Liver (tissue), 9 donors: Measurements from ENCODE around the gene ACKR4. TPM values are rescaled to one million over a fixed set of nuclear protein-coding genes. Genes with fewer than 3 reads are reported as not detected.

ENCODE experiments used
- DNase-seq: peaks from one replicate; pipeline ENCODE4 v3.0.0-alpha.2; 2017; ENCODE audit warnings: low spot score
- H3K27ac ChIP-seq, 2 donors: one replicate each; pipeline ENCODE4 v1.7.0; 2013; ENCODE audit warnings: inconsistent platforms in 2 of 2, low read length in 2 of 2, control low read depth in 1 of 2, low read depth in 1 of 2, mild to moderate bottlenecking in 1 of 2
- H3K27me3 ChIP-seq, 4 donors: one replicate each; pipeline versions ENCODE4 v1.6.1 to v1.7.0; 2013; ENCODE audit warnings: low read length in 3 of 4, inconsistent platforms in 1 of 4, mild to moderate bottlenecking in 1 of 4, moderate library complexity in 1 of 4; ENCODE audit not compliant: control insufficient read depth in 4 of 4, insufficient read depth in 4 of 4
- H3K36me3 ChIP-seq, 4 donors: one replicate each; pipeline versions ENCODE4 v1.6.1 to v1.7.0; 2013; ENCODE audit warnings: low read length in 3 of 4, mild to moderate bottlenecking in 3 of 4, low read depth in 1 of 4, moderate library complexity in 1 of 4; ENCODE audit not compliant: control insufficient read depth in 4 of 4, insufficient read depth in 3 of 4
- H3K4me1 ChIP-seq, 4 donors: one replicate each; pipeline versions ENCODE4 v1.6.1 to v1.7.0; 2013; ENCODE audit warnings: low read length in 3 of 4, mild to moderate bottlenecking in 3 of 4, moderate library complexity in 1 of 4; ENCODE audit not compliant: control insufficient read depth in 4 of 4, insufficient read depth in 4 of 4
- H3K4me3 ChIP-seq, 3 donors: one replicate each; pipeline versions ENCODE4 v1.6.1 to v1.7.0; 2013; ENCODE audit warnings: low read length in 3 of 3, control low read depth in 1 of 3, low read depth in 1 of 3, mild to moderate bottlenecking in 1 of 3
- H3K9ac ChIP-seq, 2 donors: one replicate each; pipeline ENCODE4 v1.7.0; 2013; ENCODE audit warnings: low read length in 2 of 2, mild to moderate bottlenecking in 2 of 2, moderate library complexity in 2 of 2, control low read depth in 1 of 2, low read depth in 1 of 2
- H3K9me3 ChIP-seq, 4 donors: one replicate each; pipeline versions ENCODE4 v1.6.1 to v1.7.0; 2013; ENCODE audit warnings: low read length in 3 of 4; ENCODE audit not compliant: control insufficient read depth in 4 of 4
- FOXA1 ChIP-seq: IDR thresholded peaks from 2 replicates; pipeline ENCODE4 v1.6.1; 2016; ENCODE audit warnings: antibody characterized with exemption
- GABPA ChIP-seq, 2 donors: IDR thresholded peaks in 1 of 2; conservative IDR thresholded peaks in 1 of 2; 2 replicates each; pipeline ENCODE4 v1.6.1; 2016; ENCODE audit warnings: antibody characterized with exemption in 2 of 2, mild to moderate bottlenecking in 1 of 2, moderate library complexity in 1 of 2
- JUND ChIP-seq, 2 donors: IDR thresholded peaks; 2 replicates each; pipeline ENCODE4 v1.6.1; 2016; ENCODE audit warnings: antibody characterized with exemption in 2 of 2
- NR2F2 ChIP-seq: IDR thresholded peaks from 2 replicates; pipeline ENCODE4 v1.6.1; 2016; ENCODE audit warnings: antibody characterized with exemption
- RAD21 ChIP-seq, 2 donors: IDR thresholded peaks; 2 replicates each; pipeline ENCODE4 v1.6.1; 2016; ENCODE audit warnings: antibody characterized with exemption in 2 of 2, mild to moderate bottlenecking in 2 of 2
- RXRA ChIP-seq, 2 donors: IDR thresholded peaks; 2 replicates each; pipeline ENCODE4 v1.6.1; 2017 to 2018; ENCODE audit warnings: antibody characterized with exemption in 2 of 2, mild to moderate bottlenecking in 1 of 2
- SP1 ChIP-seq: IDR thresholded peaks from 2 replicates; pipeline ENCODE4 v1.6.1; 2018; ENCODE audit warnings: antibody characterized with exemption, mild to moderate bottlenecking
- polyA plus RNA-seq, 2 donors: library from polyadenylated mRNA; stranded (reverse) in 1 of 2; unstranded in 1 of 2; fragments of 200-250 nt in 1 of 2; fragments of >200 nt in 1 of 2; fragmentation: Nextera tagmentation in 1 of 2; extraction: Ambion mirVana in 1 of 2; gene quantifications; one replicate each; pipeline versions ENCODE4 v1.2.1 to v1.2.3, GENCODE V29; 2013 to 2015
- total RNA-seq, 2 donors: library from RNA; depleted of rRNA; stranded (reverse); fragments of >200 nt; gene quantifications; one replicate each; pipeline ENCODE4 v1.2.3, GENCODE V29; 2014
- TF ChIP-seq, protein P1 (sequence below): IDR thresholded peaks from 2 replicates; pipeline ENCODE4 v1.6.1; 2016; ENCODE audit warnings: antibody characterized with exemption, mild to moderate bottlenecking
- TF ChIP-seq, protein P2 (sequence below): IDR thresholded peaks from 2 replicates; pipeline ENCODE4 v1.6.1; 2016; ENCODE audit warnings: antibody characterized with exemption
- TF ChIP-seq, protein P3 (sequence below): fragments of 150-350 bp; IDR thresholded peaks from 2 replicates; pipeline ENCODE4 v1.5.1; 2017; ENCODE audit warnings: improper control_type of control experiment, low read depth, low read length; ENCODE audit not compliant: missing input control
- donor health status: healthy.
- donor health status: healthy.
- donor health status: healthy.
- donor health status: healthy.
- donor health status: healthy.

Gene ACKR4
- total and polyA plus RNA-seq, 4 donors = 0.21 to 0.71 (median 0.31) TPM

DNA sequence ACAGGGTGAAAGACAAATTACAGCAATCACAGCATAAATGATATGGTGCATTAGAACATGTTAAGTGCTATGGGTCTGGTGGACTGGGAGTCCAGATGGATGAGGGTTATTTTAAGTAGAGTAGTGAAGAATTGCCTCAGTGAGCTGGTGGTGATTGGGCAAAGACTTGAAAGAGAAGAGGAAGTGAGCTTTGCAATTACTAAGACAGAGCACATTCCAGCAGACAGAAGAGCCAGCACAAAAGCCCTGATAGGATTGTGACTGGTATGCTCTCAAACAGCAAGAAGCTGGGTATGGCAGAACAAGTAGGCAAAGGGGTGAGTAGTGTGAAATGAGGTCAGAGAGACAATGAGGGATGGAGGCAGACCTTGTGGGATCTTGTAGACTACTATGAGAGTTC lies 2.1 kb upstream of the ACKR4 start:
- H3K4me1 ChIP-seq = peaks cover 0 to 12% (median 7%) of the 10 kb centered on the region in 4 donors
- TF ChIP-seq, protein P1, sequence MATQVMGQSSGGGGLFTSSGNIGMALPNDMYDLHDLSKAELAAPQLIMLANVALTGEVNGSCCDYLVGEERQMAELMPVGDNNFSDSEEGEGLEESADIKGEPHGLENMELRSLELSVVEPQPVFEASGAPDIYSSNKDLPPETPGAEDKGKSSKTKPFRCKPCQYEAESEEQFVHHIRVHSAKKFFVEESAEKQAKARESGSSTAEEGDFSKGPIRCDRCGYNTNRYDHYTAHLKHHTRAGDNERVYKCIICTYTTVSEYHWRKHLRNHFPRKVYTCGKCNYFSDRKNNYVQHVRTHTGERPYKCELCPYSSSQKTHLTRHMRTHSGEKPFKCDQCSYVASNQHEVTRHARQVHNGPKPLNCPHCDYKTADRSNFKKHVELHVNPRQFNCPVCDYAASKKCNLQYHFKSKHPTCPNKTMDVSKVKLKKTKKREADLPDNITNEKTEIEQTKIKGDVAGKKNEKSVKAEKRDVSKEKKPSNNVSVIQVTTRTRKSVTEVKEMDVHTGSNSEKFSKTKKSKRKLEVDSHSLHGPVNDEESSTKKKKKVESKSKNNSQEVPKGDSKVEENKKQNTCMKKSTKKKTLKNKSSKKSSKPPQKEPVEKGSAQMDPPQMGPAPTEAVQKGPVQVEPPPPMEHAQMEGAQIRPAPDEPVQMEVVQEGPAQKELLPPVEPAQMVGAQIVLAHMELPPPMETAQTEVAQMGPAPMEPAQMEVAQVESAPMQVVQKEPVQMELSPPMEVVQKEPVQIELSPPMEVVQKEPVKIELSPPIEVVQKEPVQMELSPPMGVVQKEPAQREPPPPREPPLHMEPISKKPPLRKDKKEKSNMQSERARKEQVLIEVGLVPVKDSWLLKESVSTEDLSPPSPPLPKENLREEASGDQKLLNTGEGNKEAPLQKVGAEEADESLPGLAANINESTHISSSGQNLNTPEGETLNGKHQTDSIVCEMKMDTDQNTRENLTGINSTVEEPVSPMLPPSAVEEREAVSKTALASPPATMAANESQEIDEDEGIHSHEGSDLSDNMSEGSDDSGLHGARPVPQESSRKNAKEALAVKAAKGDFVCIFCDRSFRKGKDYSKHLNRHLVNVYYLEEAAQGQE = no peak
- no peak for TF ChIP-seq GABPA (IDR thresholded peaks at IDR 0.05 in 1 of 2, conservative IDR thresholded peaks at IDR 0.05 in 1 of 2)
- TF ChIP-seq NR2F2 = no peak
- peaks cover 2 to 25% (median 16%) of the 10 kb centered on the region in 4 donors for H3K36me3 ChIP-seq
- H3K27me3 ChIP-seq = no peaks in the 10 kb centered on the region
- H3K9me3 ChIP-seq = no peaks in the 10 kb centered on the region
- H3K4me3 ChIP-seq = no peak overlapping the region
- no peak overlapping the region for H3K27ac ChIP-seq
- no peak for DNase-seq
- H3K9ac ChIP-seq = no peak overlapping the region

DNA sequence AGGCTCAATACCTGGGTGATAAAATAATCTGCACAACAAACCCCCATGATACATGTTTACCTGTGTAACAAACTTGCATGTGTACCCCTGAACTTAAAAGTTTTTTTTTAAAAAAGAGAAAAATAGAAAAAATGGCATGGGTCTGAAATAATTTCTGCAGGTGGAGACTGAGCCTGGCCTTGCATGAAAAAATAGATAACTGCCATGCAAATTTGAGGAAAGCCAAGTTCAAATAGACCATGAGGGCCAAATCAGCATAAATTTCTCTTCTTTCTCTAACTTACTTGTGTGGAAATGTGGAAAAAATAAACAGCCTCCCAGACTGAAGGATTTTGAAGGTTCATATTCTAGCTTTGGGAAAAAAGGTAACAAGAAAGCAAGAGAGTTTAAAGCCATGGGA lies 744 bp upstream of the ACKR4 start:
- Histone ChIP-seq H3K9ac (no peak overlapping the region), H3K36me3 (peaks cover 2 to 21% (median 10%) of the 10 kb centered on the region in 4 donors), H3K27me3 (no peaks in the 10 kb centered on the region), H3K9me3 (no peaks in the 10 kb centered on the region), H3K27ac (no peak overlapping the region), H3K4me1 (peaks cover 0 to 12% (median 7%) of the 10 kb centered on the region in 4 donors), H3K4me3 (no peak overlapping the region)
- no peak for DNase-seq
- no peak for TF ChIP-seq RXRA (IDR thresholded peaks at IDR 0.05)
- TF ChIP-seq, protein P2, sequence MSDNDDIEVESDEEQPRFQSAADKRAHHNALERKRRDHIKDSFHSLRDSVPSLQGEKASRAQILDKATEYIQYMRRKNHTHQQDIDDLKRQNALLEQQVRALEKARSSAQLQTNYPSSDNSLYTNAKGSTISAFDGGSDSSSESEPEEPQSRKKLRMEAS = no peak
- TF ChIP-seq SP1 = no peak
- TF ChIP-seq JUND (IDR thresholded peaks at IDR 0.05) = no peak
- TF ChIP-seq, protein P3, sequence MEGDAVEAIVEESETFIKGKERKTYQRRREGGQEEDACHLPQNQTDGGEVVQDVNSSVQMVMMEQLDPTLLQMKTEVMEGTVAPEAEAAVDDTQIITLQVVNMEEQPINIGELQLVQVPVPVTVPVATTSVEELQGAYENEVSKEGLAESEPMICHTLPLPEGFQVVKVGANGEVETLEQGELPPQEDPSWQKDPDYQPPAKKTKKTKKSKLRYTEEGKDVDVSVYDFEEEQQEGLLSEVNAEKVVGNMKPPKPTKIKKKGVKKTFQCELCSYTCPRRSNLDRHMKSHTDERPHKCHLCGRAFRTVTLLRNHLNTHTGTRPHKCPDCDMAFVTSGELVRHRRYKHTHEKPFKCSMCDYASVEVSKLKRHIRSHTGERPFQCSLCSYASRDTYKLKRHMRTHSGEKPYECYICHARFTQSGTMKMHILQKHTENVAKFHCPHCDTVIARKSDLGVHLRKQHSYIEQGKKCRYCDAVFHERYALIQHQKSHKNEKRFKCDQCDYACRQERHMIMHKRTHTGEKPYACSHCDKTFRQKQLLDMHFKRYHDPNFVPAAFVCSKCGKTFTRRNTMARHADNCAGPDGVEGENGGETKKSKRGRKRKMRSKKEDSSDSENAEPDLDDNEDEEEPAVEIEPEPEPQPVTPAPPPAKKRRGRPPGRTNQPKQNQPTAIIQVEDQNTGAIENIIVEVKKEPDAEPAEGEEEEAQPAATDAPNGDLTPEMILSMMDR = no peak
- TF ChIP-seq FOXA1 = no peak
- TF ChIP-seq, protein P1 = no peak
- TF ChIP-seq RAD21 (IDR thresholded peaks at IDR 0.05) = no peak
